ENCODE data around the gene SORBS2.

SORBS2 gene

GRCh38 chr4:185681604-185682003 lies 130.4 kb downstream of the SORBS2 start:
- TF ChIP-seq POLR2A (IDR thresholded peaks at IDR 0.05; ENCODE audit: low read length) (no peak), GATA1 (IDR thresholded peaks at IDR 0.05; ENCODE audit: low read depth, low read length) (no peak)
- DNase-seq, result no peak

- TF ChIP-seq POLR2A (IDR thresholded peaks at IDR 0.05; ENCODE audit: low read length), result no peak
- no peak for TF ChIP-seq GATA1 (IDR thresholded peaks at IDR 0.05; ENCODE audit: low read depth, low read length)
Measured at GRCh38 chr4:185680617-185681016, 131.4 kb downstream of the SORBS2 start.

DNA sequence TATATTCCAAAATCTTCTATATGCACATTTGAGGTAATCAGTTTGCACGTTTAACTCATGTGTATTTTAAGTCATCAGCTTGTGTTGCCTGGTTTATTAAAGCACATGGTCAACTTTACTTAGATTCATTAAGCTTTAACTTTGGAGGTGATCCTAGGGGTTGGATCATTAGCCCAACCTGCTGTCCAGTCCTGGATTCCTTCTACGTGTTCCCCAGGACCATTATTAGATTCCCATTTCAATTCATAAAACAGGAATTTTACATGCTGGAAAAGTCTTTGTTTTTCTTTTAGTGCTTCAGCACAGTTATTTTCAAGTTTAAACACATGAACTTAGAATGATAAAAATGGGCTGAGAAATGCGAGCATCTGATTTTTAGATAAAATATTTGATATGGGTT lies 132.5 kb downstream of the SORBS2 start:
- no peak for TF ChIP-seq POLR2A (IDR thresholded peaks at IDR 0.05; ENCODE audit: low read length)
- no peak for TF ChIP-seq GATA1 (IDR thresholded peaks at IDR 0.05; ENCODE audit: low read depth, low read length)
- no peak for DNase-seq

More at GRCh38 chr4:185680617-185681016, 131.4 kb downstream of the SORBS2 start:
- no peak for DNase-seq

DNA sequence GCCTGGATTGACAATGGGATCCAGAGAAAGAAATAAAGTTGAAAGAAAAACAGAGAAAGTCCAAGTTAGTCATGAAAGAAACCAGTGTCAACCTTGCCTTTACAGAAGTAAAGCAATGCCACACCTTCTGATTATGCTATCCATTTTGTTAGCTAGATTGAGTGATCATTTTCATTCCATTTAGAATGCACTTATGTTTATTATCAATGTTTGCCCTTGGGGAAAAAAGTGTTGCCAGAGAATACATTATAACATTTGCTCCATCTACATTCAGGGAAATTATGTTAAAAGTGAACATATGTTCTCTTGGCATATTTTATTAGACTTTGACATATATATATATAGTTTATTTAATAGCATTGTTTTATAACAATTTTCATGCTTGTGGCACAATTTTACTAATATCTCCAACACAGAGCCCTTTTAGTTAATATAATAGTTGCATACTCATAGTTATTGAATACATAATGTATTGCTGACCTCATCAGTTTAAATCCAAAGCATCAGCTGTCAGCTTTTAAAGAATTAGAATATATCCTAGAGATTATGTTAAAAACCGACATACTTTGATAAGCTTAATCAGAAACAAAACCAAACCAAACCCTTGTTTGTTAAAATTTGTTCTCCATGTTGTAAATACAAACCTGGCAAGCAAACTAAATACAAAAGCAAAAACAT lies 134.2 kb downstream of the SORBS2 start:
- DNase-seq, result no peak
- TF ChIP-seq POLR2A (IDR thresholded peaks at IDR 0.05; ENCODE audit: low read length) (no peak), GATA1 (IDR thresholded peaks at IDR 0.05; ENCODE audit: low read depth, low read length) (no peak)

GRCh38 chr4:185672618-185673017 lies 139.4 kb downstream of the SORBS2 start:
- no peak for DNase-seq
- TF ChIP-seq POLR2A (IDR thresholded peaks at IDR 0.05; ENCODE audit: low read length), result no peak
- TF ChIP-seq GATA1 (IDR thresholded peaks at IDR 0.05; ENCODE audit: low read depth, low read length), result no peak

DNA sequence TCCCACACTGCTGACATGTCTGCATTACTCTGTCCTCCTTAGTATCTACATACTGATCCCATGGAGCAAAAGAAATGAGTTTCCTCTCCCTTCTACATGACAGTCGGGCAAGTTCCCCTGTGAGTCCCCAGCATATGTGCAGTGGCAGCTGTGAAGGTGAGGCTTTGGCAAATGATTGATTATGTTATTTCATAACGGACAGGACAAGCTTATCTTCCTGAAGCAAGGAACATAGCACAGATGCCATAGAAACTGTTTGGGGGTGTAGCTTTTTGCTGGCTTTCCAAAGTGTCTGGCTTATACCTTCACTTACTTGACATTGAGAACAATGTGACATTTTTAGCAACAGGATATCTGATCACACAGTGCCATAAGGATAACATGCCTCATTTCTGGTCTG lies 139.8 kb downstream of the SORBS2 start:
- TF ChIP-seq GATA1 (IDR thresholded peaks at IDR 0.05; ENCODE audit: low read depth, low read length) (no peak), POLR2A (IDR thresholded peaks at IDR 0.05; ENCODE audit: low read length) (no peak)
- DNase-seq, result no peak

DNA sequence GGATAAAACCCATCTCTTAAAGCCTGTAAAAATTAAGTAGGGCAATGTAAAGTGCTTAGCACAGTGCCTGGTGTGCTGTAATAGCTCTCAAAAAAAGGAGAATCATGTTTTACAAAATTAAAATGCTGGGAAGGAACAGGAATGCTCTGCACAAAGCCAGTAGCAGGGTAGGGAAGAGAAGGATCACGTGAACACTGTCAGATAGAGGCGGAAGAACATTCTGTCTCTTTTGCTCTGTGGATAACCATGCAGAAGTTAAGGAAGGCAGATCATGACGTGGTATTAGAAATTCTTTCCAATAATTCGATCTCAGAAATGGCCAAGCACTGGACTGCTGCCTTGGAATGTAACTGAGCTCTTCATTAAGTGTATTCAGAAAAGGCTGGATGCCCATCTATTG lies 140.5 kb downstream of the SORBS2 start:
- TF ChIP-seq GATA1 (IDR thresholded peaks at IDR 0.05; ENCODE audit: low read depth, low read length) (no peak), POLR2A (IDR thresholded peaks at IDR 0.05; ENCODE audit: low read length) (no peak)

GRCh38 chr4:185671066-185671465 lies 140.9 kb downstream of the SORBS2 start:
- DNase-seq, result no peak
- TF ChIP-seq GATA1 (IDR thresholded peaks at IDR 0.05; ENCODE audit: low read depth, low read length) (no peak), POLR2A (IDR thresholded peaks at IDR 0.05; ENCODE audit: low read length) (no peak)

More for the DNA sequence above, 140.5 kb downstream of the SORBS2 start:
- no peak for DNase-seq

DNA sequence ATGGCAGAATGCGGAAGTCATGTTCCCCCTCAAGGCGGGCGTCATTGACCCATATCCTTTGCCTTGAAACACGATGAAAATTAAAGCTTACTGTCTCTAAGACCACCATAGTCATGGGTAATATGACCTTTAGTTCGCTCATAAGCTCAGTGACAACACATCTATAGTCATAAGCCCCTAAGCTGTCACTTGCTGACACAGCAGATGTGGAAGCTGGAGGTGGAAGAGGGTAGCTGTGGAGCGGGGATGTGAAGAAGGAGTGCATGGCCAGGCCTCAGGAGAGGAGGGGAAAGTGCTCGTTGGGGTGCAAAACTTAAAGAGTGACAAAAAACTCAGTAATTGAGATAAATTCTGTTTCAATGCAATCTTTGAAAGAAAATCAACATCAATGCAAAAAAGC lies 142.7 kb downstream of the SORBS2 start:
- no peak for DNase-seq
- TF ChIP-seq POLR2A (IDR thresholded peaks at IDR 0.05; ENCODE audit: low read length) (no peak), GATA1 (IDR thresholded peaks at IDR 0.05; ENCODE audit: low read depth, low read length) (no peak)

DNA sequence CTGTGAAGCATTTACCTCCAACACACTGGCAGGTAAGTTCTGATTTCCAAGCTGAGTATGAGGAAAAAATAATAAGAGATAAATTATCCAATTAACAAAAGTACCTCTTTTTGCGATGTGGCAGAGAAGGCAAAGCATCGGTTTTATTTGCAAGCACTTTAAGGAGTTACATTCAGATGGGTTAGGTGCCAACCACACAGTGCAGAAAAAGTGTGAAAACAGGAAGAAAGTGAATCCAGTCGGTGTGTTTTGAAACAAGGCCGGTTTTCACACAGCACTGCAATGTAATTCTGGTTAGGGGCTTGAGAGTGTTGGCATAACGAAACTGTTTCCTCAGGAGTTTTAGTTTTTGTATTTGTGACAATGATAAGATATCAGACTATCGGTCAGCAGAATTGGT lies 145.8 kb downstream of the SORBS2 start:
- TF ChIP-seq POLR2A (IDR thresholded peaks at IDR 0.05; ENCODE audit: low read length) (no peak), GATA1 (IDR thresholded peaks at IDR 0.05; ENCODE audit: low read depth, low read length) (no peak)
- no peak for DNase-seq

- no peak for DNase-seq
- TF ChIP-seq GATA1 (IDR thresholded peaks at IDR 0.05; ENCODE audit: low read depth, low read length) (no peak), POLR2A (IDR thresholded peaks at IDR 0.05; ENCODE audit: low read length) (no peak)
Measured at GRCh38 chr4:185665655-185666054, 146.3 kb downstream of the SORBS2 start.

DNA sequence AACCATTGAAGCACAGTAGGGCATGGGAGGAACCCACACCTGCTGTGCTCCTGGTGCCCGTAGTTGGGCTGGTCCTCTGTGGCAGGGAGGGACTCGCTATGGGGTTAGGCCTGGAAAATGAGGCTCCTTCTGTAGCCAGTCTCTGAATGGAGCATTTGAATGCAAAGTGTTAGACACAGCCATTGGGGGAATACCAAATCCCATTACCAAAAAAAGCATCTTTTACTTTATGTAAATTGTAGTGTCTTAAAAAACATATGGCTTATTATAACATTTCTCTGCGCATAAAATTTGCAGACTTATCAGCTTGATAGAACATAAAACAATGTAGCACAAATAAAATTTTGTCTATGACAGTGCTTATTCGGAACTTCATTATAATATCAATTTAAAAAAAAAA lies 147.5 kb downstream of the SORBS2 start:
- DNase-seq, result no peak
- no peak for TF ChIP-seq GATA1 (IDR thresholded peaks at IDR 0.05; ENCODE audit: low read depth, low read length)
- no peak for TF ChIP-seq POLR2A (IDR thresholded peaks at IDR 0.05; ENCODE audit: low read length)

DNA sequence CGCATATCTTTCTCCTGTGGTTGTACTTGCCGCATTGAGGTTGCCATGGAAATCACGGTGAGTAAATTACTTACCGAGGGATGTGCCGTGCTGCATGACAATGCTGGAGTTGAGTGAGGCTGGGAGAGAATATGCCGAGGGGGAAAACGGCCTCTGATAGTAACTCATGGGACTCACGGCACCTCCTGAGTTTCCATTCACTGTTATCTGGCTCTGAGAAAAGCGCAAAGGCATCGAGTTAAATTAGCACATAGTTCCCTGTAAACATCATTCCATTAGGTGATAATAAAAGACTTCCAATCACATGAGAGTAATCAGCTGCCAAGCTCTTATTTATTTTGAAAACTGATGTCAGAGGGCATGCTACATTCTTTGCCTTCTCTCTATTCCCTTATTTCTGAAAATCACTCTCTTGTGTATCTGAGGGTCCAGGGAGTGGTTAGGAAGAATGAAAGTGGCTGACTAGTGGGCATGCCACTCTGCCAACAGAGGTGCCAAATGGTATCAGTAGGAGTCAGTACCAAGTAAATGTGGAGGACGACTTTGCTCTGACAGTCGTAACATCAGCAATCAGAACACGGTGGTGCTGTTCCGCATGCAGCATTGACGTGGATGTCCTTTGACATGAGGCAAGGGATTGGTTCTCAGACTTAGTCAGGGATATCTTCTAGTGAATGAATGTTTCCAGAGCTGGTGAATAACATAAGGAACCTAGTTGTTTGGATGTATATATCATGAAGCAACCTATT lies 149.8 kb downstream of the SORBS2 start:
- TF ChIP-seq GATA1 (IDR thresholded peaks at IDR 0.05; ENCODE audit: low read depth, low read length) (no peak), POLR2A (IDR thresholded peaks at IDR 0.05; ENCODE audit: low read length) (no peak)
- DNase-seq, result no peak

- TF ChIP-seq POLR2A (IDR thresholded peaks at IDR 0.05; ENCODE audit: low read length), result no peak
- TF ChIP-seq GATA1 (IDR thresholded peaks at IDR 0.05; ENCODE audit: low read depth, low read length), result no peak
- no peak for DNase-seq
Measured at GRCh38 chr4:185660340-185660739, 151.7 kb downstream of the SORBS2 start.

DNA sequence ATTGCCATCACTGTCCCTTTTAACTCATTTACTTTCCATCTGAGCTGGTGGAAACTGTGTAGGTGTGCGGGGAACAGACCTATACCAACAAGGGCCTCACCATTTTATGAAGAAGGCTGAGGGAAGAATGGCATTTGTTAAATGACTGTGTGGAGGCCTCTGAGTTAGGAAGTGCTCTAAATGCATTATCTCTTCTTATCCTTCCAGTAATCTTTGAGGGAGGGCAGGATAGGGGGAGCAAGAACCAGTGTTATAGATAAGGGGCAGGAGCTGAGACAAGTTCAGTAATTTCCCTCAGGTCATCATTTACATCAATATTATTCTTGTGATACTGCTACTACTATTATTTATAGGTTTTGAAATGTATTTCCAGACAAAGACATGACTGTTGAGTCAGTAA lies 154.3 kb downstream of the SORBS2 start:
- TF ChIP-seq GATA1 (IDR thresholded peaks at IDR 0.05; ENCODE audit: low read depth, low read length) (no peak), POLR2A (IDR thresholded peaks at IDR 0.05; ENCODE audit: low read length) (no peak)
- DNase-seq, result no peak

Data from erythroblast (primary cell).